ENCODE data around the gene CFAP73. TPM values are rescaled to one million over a fixed set of nuclear protein-coding genes. Genes with fewer than 3 reads are reported as not detected.

Gene CFAP73
- 1 to 10 TPM in 1 of 2 experiments, under 1 TPM in 1; 0.57 to 1.3 TPM for total RNA-seq

- no peaks in the 10 kb centered on the region for H3K36me3 Mint-ChIP-seq (ENCODE audit: low read depth)
- DNase-seq, result no peak
- intact Hi-C loops (cut with micrococcal nuclease), result loop anchor here (5.0 kb wide), 2 partner anchors 172 to 242 kb away; partner anchors contain the start of genes OAS1 and OAS2
- H3K4me1 Mint-ChIP-seq (ENCODE audit: low read depth), result peaks cover 11% of the 10 kb centered on the region
- no peaks in the 10 kb centered on the region for H3K9me3 Mint-ChIP-seq
- H3K27me3 Mint-ChIP-seq (ENCODE audit: low read depth), result peaks cover 7% of the 10 kb centered on the region
- H3K4me3 Mint-ChIP-seq, result no peak within 1 kb of the TSS
- H3K27ac Mint-ChIP-seq, result no peak within 1 kb of the TSS
- CTCF ChIA-PET, result interaction anchor here (0.7 to 2.1 kb wide), 6 partner anchors 15 to 101 kb away, joined by 3 to 7 read pairs (median 4); no protein-coding TSS in a partner anchor
Measured at GRCh38 chr12:113149361-113150150, at the start of gene CFAP73. CFAP73 (plus strand) TSS chr12:113149724; CDS start chr12:113149858, 134 bp downstream.

- intact Hi-C loops (cut with micrococcal nuclease), result loop anchor here (2.0 to 5.0 kb wide), 3 partner anchors 43 to 197 kb away; partner anchors contain the start of gene DTX1
- no peak overlapping the region for H3K27ac Mint-ChIP-seq
- no peaks in the 10 kb centered on the region for H3K36me3 Mint-ChIP-seq (ENCODE audit: low read depth)
- H3K4me1 Mint-ChIP-seq (ENCODE audit: low read depth), result peaks cover 18% of the 10 kb centered on the region
- DNase-seq, result no peak
- no peak overlapping the region for H3K4me3 Mint-ChIP-seq
- H3K27me3 Mint-ChIP-seq (ENCODE audit: low read depth), result no peaks in the 10 kb centered on the region
- H3K9me3 Mint-ChIP-seq, result no peaks in the 10 kb centered on the region
- CTCF ChIA-PET, result interaction anchor here (0.7 to 7.6 kb wide), 4 partner anchors 35 to 107 kb away, joined by 3 to 84 read pairs (median 14); no protein-coding TSS in a partner anchor
Measured at GRCh38 chr12:113099764-113100163, 49.8 kb upstream of the CFAP73 start.

- CTCF ChIA-PET, result interaction anchor here (0.9 to 7.6 kb wide), 2 partner anchors 52 to 109 kb away, joined by 3 to 84 read pairs; no protein-coding TSS in a partner anchor
Measured at GRCh38 chr12:113101751-113102150, 47.8 kb upstream of the CFAP73 start.

GRCh38 chr12:113102811-113103210, 46.7 kb upstream of the CFAP73 start:
- CTCF ChIA-PET, result interaction anchor here (1.1 to 1.5 kb wide), 4 partner anchors 32 to 73 kb away, joined by 3 to 6 read pairs (median 4); no protein-coding TSS in a partner anchor
- intact Hi-C loops (cut with micrococcal nuclease), result no loop called here
- Mint-ChIP-seq H3K4me3 (no peak overlapping the region), H3K27me3 (ENCODE audit: low read depth) (no peaks in the 10 kb centered on the region), H3K27ac (no peak overlapping the region), H3K9me3 (no peaks in the 10 kb centered on the region), H3K36me3 (ENCODE audit: low read depth) (no peaks in the 10 kb centered on the region), H3K4me1 (ENCODE audit: low read depth) (peaks cover 18% of the 10 kb centered on the region)
- no peak for DNase-seq

More at GRCh38 chr12:113101751-113102150, 47.8 kb upstream of the CFAP73 start:
- H3K27me3 Mint-ChIP-seq (ENCODE audit: low read depth), result no peaks in the 10 kb centered on the region
- intact Hi-C loops (cut with micrococcal nuclease), result no loop called here
- peaks cover 18% of the 10 kb centered on the region for H3K4me1 Mint-ChIP-seq (ENCODE audit: low read depth)
- no peak overlapping the region for H3K27ac Mint-ChIP-seq
- H3K4me3 Mint-ChIP-seq, result no peak overlapping the region
- DNase-seq, result no peak
- H3K36me3 Mint-ChIP-seq (ENCODE audit: low read depth), result no peaks in the 10 kb centered on the region
- H3K9me3 Mint-ChIP-seq, result no peaks in the 10 kb centered on the region

- Mint-ChIP-seq H3K4me1 (ENCODE audit: low read depth) (peaks cover 8% of the 10 kb centered on the region), H3K27me3 (ENCODE audit: low read depth) (no peaks in the 10 kb centered on the region), H3K36me3 (ENCODE audit: low read depth) (no peaks in the 10 kb centered on the region), H3K27ac (peak overlapping the region; percentile 9), H3K9me3 (no peaks in the 10 kb centered on the region), H3K4me3 (peak overlapping the region; percentile 71)
- CTCF ChIA-PET, result interaction anchor here (0.7 to 1.5 kb wide), 8 partner anchors 20 to 1623 kb away, joined by 3 to 8 read pairs (median 4); no protein-coding TSS in a partner anchor
- peak; percentile 79 for DNase-seq
- intact Hi-C loops (cut with micrococcal nuclease), result loop anchor here (1.0 kb wide), 1 partner anchor 49 kb away; no protein-coding TSS in a partner anchor
Measured at GRCh38 chr12:113103756-113104450, 45.6 kb upstream of the CFAP73 start.

GRCh38 chr12:113104953-113105510, 44.5 kb upstream of the CFAP73 start:
- CTCF ChIA-PET, result interaction anchor here (0.7 kb wide), 1 partner anchor 1624 kb away, joined by 4 read pairs; no protein-coding TSS in a partner anchor
- Mint-ChIP-seq H3K27ac (no peak overlapping the region), H3K27me3 (ENCODE audit: low read depth) (no peaks in the 10 kb centered on the region), H3K36me3 (ENCODE audit: low read depth) (no peaks in the 10 kb centered on the region), H3K4me3 (no peak overlapping the region), H3K9me3 (no peaks in the 10 kb centered on the region), H3K4me1 (ENCODE audit: low read depth) (peaks cover 9% of the 10 kb centered on the region)
- intact Hi-C loops (cut with micrococcal nuclease), result loop anchor here (1.0 kb wide), 1 partner anchor 48 kb away; no protein-coding TSS in a partner anchor
- DNase-seq, result no peak

- Mint-ChIP-seq H3K36me3 (ENCODE audit: low read depth) (no peaks in the 10 kb centered on the region), H3K4me3 (no peak overlapping the region), H3K27ac (no peak overlapping the region), H3K27me3 (ENCODE audit: low read depth) (no peaks in the 10 kb centered on the region), H3K9me3 (no peaks in the 10 kb centered on the region), H3K4me1 (ENCODE audit: low read depth) (peaks cover 13% of the 10 kb centered on the region)
- intact Hi-C loops (cut with micrococcal nuclease), result no loop called here
- CTCF ChIA-PET, result interaction anchor here (1.2 kb wide), 1 partner anchor 7 kb away, joined by 6 read pairs; no protein-coding TSS in a partner anchor
- DNase-seq, result no peak
Measured at GRCh38 chr12:113105606-113106271, 43.8 kb upstream of the CFAP73 start.

- CTCF ChIA-PET, result interaction anchor here (0.9 to 1.2 kb wide), 2 partner anchors 8 to 70 kb away, joined by 3 to 6 read pairs; no protein-coding TSS in a partner anchor
Measured at GRCh38 chr12:113106361-113106760, 43.2 kb upstream of the CFAP73 start.

GRCh38 chr12:113108308-113108707, 41.2 kb upstream of the CFAP73 start:
- no peaks in the 10 kb centered on the region for H3K9me3 Mint-ChIP-seq
- no peak overlapping the region for H3K27ac Mint-ChIP-seq
- no peak for DNase-seq
- CTCF ChIA-PET, result no interaction called here
- intact Hi-C loops (cut with micrococcal nuclease), result no loop called here
- peaks cover 13% of the 10 kb centered on the region for H3K4me1 Mint-ChIP-seq (ENCODE audit: low read depth)
- no peaks in the 10 kb centered on the region for H3K36me3 Mint-ChIP-seq (ENCODE audit: low read depth)
- H3K27me3 Mint-ChIP-seq (ENCODE audit: low read depth), result no peaks in the 10 kb centered on the region
- no peak overlapping the region for H3K4me3 Mint-ChIP-seq

More at GRCh38 chr12:113106361-113106760, 43.2 kb upstream of the CFAP73 start:
- Mint-ChIP-seq H3K27me3 (ENCODE audit: low read depth) (no peaks in the 10 kb centered on the region), H3K4me3 (no peak overlapping the region), H3K4me1 (ENCODE audit: low read depth) (peaks cover 13% of the 10 kb centered on the region), H3K27ac (no peak overlapping the region), H3K9me3 (no peaks in the 10 kb centered on the region), H3K36me3 (ENCODE audit: low read depth) (no peaks in the 10 kb centered on the region)
- no peak for DNase-seq
- intact Hi-C loops (cut with micrococcal nuclease), result no loop called here

- H3K27me3 Mint-ChIP-seq (ENCODE audit: low read depth), result no peaks in the 10 kb centered on the region
- CTCF ChIA-PET, result interaction anchor here (0.9 to 1.5 kb wide), 3 partner anchors 26 to 116 kb away, joined by 3 to 7 read pairs (median 3); partner anchors contain the start of gene RASAL1
- H3K4me1 Mint-ChIP-seq (ENCODE audit: low read depth), result peaks cover 6% of the 10 kb centered on the region
- H3K36me3 Mint-ChIP-seq (ENCODE audit: low read depth), result no peaks in the 10 kb centered on the region
- H3K27ac Mint-ChIP-seq, result no peak overlapping the region
- no peaks in the 10 kb centered on the region for H3K9me3 Mint-ChIP-seq
- no peak for DNase-seq
- no peak overlapping the region for H3K4me3 Mint-ChIP-seq
- intact Hi-C loops (cut with micrococcal nuclease), result no loop called here
Measured at GRCh38 chr12:113109360-113109759, 40.2 kb upstream of the CFAP73 start.

- CTCF ChIA-PET, result interaction anchor here (0.9 to 1.5 kb wide), 3 partner anchors 25 to 117 kb away, joined by 3 to 7 read pairs (median 3); partner anchors contain the start of gene RASAL1
- H3K27ac Mint-ChIP-seq, result no peak overlapping the region
- no peaks in the 10 kb centered on the region for H3K27me3 Mint-ChIP-seq (ENCODE audit: low read depth)
- H3K4me1 Mint-ChIP-seq (ENCODE audit: low read depth), result peaks cover 6% of the 10 kb centered on the region
- DNase-seq, result no peak
- intact Hi-C loops (cut with micrococcal nuclease), result no loop called here
- H3K9me3 Mint-ChIP-seq, result no peaks in the 10 kb centered on the region
- no peaks in the 10 kb centered on the region for H3K36me3 Mint-ChIP-seq (ENCODE audit: low read depth)
- no peak overlapping the region for H3K4me3 Mint-ChIP-seq
Measured at GRCh38 chr12:113109872-113110599, 39.5 kb upstream of the CFAP73 start.
